Uterus (tissue), 4 donors: ENCODE results near the gene SIRT2. TPM values are rescaled to one million over a fixed set of nuclear protein-coding genes. Genes with fewer than 3 reads are reported as not detected.

Experiments
- DNase-seq, 2 donors: peaks; one replicate each; pipeline ENCODE4 v3.0.0-alpha.2; 2019 to 2020
- H3K27ac ChIP-seq, 2 donors: fragments of 200-600 bp; sonication (generic); 1 replicate in 1 of 2; 2 replicates in 1 of 2; pipeline ENCODE4 v1.5.1; 2016 to 2018
- H3K27me3 ChIP-seq, 2 donors: fragments of 200-600 bp; sonication (generic); one replicate each; pipeline ENCODE4 v1.5.1; 2018 to 2019; ENCODE audit warnings: control low read depth in 1 of 2
- H3K36me3 ChIP-seq, 2 donors: fragments of 200-600 bp; sonication (generic); one replicate each; pipeline ENCODE4 v1.5.1; 2019; ENCODE audit warnings: control low read depth in 1 of 2
- H3K4me1 ChIP-seq, 2 donors: fragments of 200-600 bp; sonication (generic); one replicate each; pipeline ENCODE4 v1.5.1; 2018 to 2019; ENCODE audit warnings: control low read depth in 1 of 2
- H3K4me3 ChIP-seq, 2 donors: fragments of 200-600 bp; sonication (generic); 1 replicate in 1 of 2; 2 replicates in 1 of 2; pipeline ENCODE4 v1.5.1; 2018 to 2019; ENCODE audit warnings: mild to moderate bottlenecking in 1 of 2
- H3K9me3 ChIP-seq, 2 donors: fragments of 200-600 bp; sonication (generic); one replicate each; pipeline ENCODE4 v1.5.1; 2019; ENCODE audit warnings: control low read depth in 1 of 2
- CTCF ChIP-seq, 4 experiments: fragments of 200-600 bp in 2 of 4; fragments of 450-650 bp in 2 of 4; sonication (generic) in 2 of 4; IDR thresholded peaks; one replicate each; pipeline ENCODE4 v1.5.1; 2016 to 2019; ENCODE audit warnings: antibody characterized with exemption in 4 of 4, mild to moderate bottlenecking in 2 of 4, moderate library complexity in 1 of 4
- POLR2A ChIP-seq, 2 donors: fragments of 450-650 bp; IDR thresholded peaks; one replicate each; pipeline ENCODE4 v1.6.1; 2016; ENCODE audit warnings: antibody characterized with exemption in 2 of 2, mild to moderate bottlenecking in 1 of 2, moderate library complexity in 1 of 2
- intact Hi-C: fragments of 100-400 bp; cut with DNase I; formaldehyde crosslinking; loops from one replicate; pipeline ENCODE4 v1.15.1; 2023; ENCODE audit warnings: low total_unique reads
- total RNA-seq, 4 donors: library from RNA; depleted of rRNA in 3 of 4; stranded (reverse); fragments of >200 nt in 3 of 4; gene quantifications; one replicate each; pipeline versions ENCODE4 v1.1.0 to v1.2.4, GENCODE V29; 2014 to 2023
- donor health status: DM: yes; HTN: yes; CAD: no.

SIRT2 gene
- total RNA-seq, 4 donors from 2014 or later: 46.0 to 171 (median 80.2) TPM

- Histone ChIP-seq H3K4me3 (no peak overlapping the region), H3K27me3 (no peaks in the 10 kb centered on the region), H3K27ac (no peak overlapping the region), H3K9me3 (no peaks in the 10 kb centered on the region), H3K4me1 (no peaks in the 10 kb centered on the region), H3K36me3 (no peaks in the 10 kb centered on the region)
- no peak for DNase-seq
- intact Hi-C loops: no loop called here
- TF ChIP-seq POLR2A (IDR thresholded peaks at IDR 0.05) (no peak), CTCF (IDR thresholded peaks at IDR 0.05) (no peak)
Observed at GRCh38 chr19:38904581-38905539, 5.4 kb upstream of the SIRT2 start.

GRCh38 chr19:38901683-38902082 is 2.3 kb upstream of the SIRT2 start:
- intact Hi-C loops: no loop called here
- H3K4me3 ChIP-seq: no peak overlapping the region
- TF ChIP-seq CTCF (IDR thresholded peaks at IDR 0.05) (no peak), POLR2A (IDR thresholded peaks at IDR 0.05) (no peak)

GRCh38 chr19:38900743-38901190 is 1.3 kb upstream of the SIRT2 start:
- Histone ChIP-seq H3K4me3 (peak overlapping the region in 1 of 2 donors; percentile 62), H3K4me1 (peaks cover 0 to 6% of the 10 kb centered on the region in 2 donors), H3K9me3 (no peaks in the 10 kb centered on the region), H3K27ac (peak overlapping the region in 1 of 2 donors; percentile 76), H3K27me3 (no peaks in the 10 kb centered on the region), H3K36me3 (no peaks in the 10 kb centered on the region)
- TF ChIP-seq CTCF (IDR thresholded peaks at IDR 0.05): no peak
- TF ChIP-seq POLR2A (IDR thresholded peaks at IDR 0.05): no peak
- intact Hi-C loops: no loop called here
- no peak for DNase-seq

More at GRCh38 chr19:38901683-38902082, 2.3 kb upstream of the SIRT2 start:
- Histone ChIP-seq H3K9me3 (no peaks in the 10 kb centered on the region), H3K36me3 (no peaks in the 10 kb centered on the region), H3K4me1 (peaks cover 0 to 6% of the 10 kb centered on the region in 2 donors), H3K27ac (no peak overlapping the region), H3K27me3 (no peaks in the 10 kb centered on the region)
- no peak for DNase-seq

GRCh38 chr19:38900202-38900629 is 798 bp upstream of the SIRT2 start:
- no peak for DNase-seq
- Histone ChIP-seq H3K27ac (peak overlapping the region; percentile 76 to 87), H3K36me3 (no peaks in the 10 kb centered on the region), H3K27me3 (no peaks in the 10 kb centered on the region), H3K4me3 (peak overlapping the region; percentile 62 to 92), H3K4me1 (peaks cover 0 to 6% of the 10 kb centered on the region in 2 donors), H3K9me3 (no peaks in the 10 kb centered on the region)
- intact Hi-C loops: no loop called here
- TF ChIP-seq CTCF (IDR thresholded peaks at IDR 0.05) (no peak), POLR2A (IDR thresholded peaks at IDR 0.05) (no peak)
